WTC11 (cell line): ENCODE measurements around the gene EIF3F.

ENCODE experiments used
- CTCF ChIP-seq: fragments of 200-600 bp; IDR thresholded peaks from 2 replicates; pipeline ENCODE4 v1.8.0; 2022; ENCODE audit warnings: antibody characterized with exemption
- ETV6 ChIP-seq: sonication (generic); formaldehyde crosslinking; IDR thresholded peaks from 2 replicates; pipeline ENCODE4 v1.8.1; 2022; ENCODE audit warnings: mild to moderate bottlenecking, missing genetic modification reagents
- FOXJ3 ChIP-seq: sonication (generic); formaldehyde crosslinking; IDR thresholded peaks from 2 replicates; pipeline ENCODE4 v1.9.0; 2021; ENCODE audit warnings: missing genetic modification reagents, mild to moderate bottlenecking, borderline replicate concordance
- SP1 ChIP-seq: sonication (generic); formaldehyde crosslinking; conservative IDR thresholded peaks from 2 replicates; pipeline ENCODE4 v1.8.1; 2022; ENCODE audit warnings: missing genetic modification reagents
- TCF7 ChIP-seq: sonication (generic); formaldehyde crosslinking; IDR thresholded peaks from 2 replicates; pipeline ENCODE4 v1.8.0; 2022; ENCODE audit warnings: mild to moderate bottlenecking, low read depth, missing genetic modification reagents, moderate library complexity
- ZNF232 ChIP-seq: sonication (generic); formaldehyde crosslinking; IDR thresholded peaks from 2 replicates; pipeline ENCODE4 v1.8.0; 2022; ENCODE audit warnings: mild to moderate bottlenecking, missing genetic modification reagents
- TF ChIP-seq, protein P1 (sequence below): sonication (generic); formaldehyde crosslinking; IDR thresholded peaks from 2 replicates; pipeline ENCODE4 v1.8.1; 2023; ENCODE audit warnings: mild to moderate bottlenecking, moderate library complexity, missing genetic modification reagents

- TF ChIP-seq FOXJ3 (CRISPR knock-in tag), result no peak
- TF ChIP-seq CTCF, result no peak
- TF ChIP-seq TCF7, result no peak
- TF ChIP-seq, protein P1, sequence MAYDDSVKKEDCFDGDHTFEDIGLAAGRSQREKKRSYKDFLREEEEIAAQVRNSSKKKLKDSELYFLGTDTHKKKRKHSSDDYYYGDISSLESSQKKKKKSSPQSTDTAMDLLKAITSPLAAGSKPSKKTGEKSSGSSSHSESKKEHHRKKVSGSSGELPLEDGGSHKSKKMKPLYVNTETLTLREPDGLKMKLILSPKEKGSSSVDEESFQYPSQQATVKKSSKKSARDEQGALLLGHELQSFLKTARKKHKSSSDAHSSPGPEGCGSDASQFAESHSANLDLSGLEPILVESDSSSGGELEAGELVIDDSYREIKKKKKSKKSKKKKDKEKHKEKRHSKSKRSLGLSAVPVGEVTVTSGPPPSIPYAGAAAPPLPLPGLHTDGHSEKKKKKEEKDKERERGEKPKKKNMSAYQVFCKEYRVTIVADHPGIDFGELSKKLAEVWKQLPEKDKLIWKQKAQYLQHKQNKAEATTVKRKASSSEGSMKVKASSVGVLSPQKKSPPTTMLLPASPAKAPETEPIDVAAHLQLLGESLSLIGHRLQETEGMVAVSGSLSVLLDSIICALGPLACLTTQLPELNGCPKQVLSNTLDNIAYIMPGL, result no peak
- no peak for TF ChIP-seq ZNF232 (CRISPR knock-in tag)
- TF ChIP-seq SP1, result no peak
- no peak for TF ChIP-seq ETV6
Measured at GRCh38 chr11:8002676-8003075, 15.5 kb downstream of the EIF3F start.
